ENCODE measurements around the gene RPAP2.
"Not testable (repeated sequence)": the region's sequence is repeated elsewhere in the genome, so short reads cannot be mapped to it uniquely, and the experiment has no call there.

RPAP2 gene

GRCh38 chr1:92377991-92378390 lies 79.1 kb downstream of the RPAP2 start:
- not testable (repeated sequence) for DNase-seq

DNA sequence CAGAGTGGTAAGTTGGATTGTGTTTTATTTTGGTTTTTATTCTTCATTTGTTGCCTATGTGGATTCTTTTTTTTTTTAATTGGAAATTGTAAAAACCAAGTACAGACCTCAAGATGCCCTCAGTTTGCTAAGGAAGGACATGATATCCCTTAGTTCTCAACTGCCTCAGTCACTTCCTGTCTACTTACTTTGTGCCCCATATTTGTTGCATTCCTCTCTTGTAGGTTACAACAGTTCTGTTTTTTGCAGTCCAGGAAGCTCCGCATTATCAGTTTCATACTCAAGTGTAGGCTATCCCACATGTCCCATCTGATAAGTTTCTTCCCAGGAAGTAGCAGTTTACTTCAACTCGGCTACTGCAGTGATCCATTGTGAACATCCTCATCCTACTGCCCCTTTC lies 82.0 kb downstream of the RPAP2 start:
- DNase-seq = no peak

DNA sequence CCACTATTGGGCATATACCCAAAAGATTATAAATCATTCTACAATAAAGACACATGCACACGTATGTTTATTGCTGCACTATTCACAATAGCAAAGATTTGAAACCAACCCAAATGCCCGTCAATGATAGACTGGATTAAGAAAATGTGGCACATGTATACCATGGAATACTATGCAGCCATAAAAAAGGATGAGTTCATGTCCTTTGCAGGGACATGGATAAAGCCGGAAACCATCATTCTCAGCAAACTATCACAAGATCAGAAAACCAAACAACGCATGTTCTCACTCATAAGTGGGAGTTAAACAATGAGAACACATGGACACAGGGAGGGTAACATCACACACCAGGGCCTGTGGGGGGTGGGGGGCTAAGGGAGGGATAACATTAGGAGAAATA lies 95.1 kb downstream of the RPAP2 start:
- not testable (repeated sequence) for DNase-seq

DNA sequence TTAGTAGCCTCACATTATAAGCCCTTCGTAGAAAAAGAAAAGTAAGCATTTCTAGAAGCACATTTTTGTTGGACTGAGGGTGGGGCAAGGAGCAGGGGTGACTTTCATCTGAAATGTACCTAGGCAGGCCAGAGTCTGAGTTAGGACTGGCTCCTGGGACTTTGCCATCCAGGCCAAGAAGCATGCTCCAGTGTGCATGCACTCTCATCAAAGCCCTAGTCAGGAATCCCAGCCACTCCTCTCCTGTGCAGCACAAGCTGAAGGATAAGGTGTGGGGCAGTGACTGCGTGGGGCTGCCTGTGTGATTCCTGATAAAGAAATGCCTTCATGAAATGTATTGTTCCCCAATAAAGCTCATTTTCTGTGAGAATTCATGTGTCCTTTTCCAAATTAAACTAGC lies 99.7 kb downstream of the RPAP2 start:
- DNase-seq = no peak

DNA sequence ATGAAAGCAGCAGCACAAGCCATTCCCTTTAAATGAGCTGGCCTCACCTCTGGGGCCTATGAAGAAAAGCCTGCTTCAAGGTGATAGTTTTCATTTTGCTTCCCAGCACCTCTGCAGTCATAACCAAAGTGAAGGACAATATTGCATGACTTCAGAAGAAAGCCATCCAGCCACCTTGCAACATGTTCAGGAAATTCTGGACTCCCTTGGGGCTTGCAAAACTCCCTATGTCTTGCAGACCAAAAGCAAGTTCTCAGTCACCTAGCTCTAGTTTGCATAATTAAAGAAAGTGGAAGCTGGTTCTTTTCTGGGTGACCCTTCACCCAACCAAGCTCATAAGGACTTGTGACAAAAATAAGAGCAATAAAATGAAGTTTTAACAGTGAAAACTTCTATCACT lies 100.2 kb downstream of the RPAP2 start:
- DNase-seq = no peak

DNA sequence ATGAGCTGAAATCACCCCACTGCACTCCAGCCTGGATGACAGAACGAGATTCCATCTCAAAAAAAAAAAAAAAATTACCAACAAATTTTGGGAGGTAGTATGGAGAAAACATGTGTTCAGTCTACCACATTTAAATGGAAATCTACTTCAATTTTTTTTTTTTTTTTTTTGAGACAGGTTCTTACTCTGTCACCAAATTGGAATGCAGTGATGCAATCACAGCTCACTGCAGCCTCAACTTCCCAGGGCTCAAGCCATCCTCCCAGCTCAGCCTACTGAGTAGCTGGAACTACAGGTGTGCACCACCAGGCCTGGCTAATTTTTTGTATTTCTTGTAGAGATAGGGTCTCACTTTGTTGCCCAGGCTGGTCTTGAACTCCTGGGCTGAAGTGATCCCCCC lies 105.8 kb downstream of the RPAP2 start:
- DNase-seq = no peak

DNA sequence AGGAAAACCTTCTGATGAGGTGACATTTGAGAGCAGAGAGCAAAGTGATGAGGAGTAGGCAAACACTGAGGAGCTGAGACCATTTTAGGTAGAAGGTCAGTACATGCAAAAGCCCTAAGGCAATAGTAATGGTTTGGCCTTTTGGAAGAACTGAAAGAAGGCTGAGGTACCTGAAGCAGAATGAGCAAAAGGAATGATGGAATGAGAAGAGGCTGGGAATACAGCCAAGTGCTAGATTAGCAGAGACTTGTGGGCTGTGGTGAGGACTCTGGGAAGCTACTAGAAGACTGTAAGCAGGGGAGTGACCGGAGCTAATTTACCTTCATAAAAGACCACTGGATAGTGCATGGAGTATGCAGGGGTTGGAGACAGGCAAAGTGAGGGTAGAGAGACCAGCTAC lies 110.0 kb downstream of the RPAP2 start:
- DNase-seq = no peak

DNA sequence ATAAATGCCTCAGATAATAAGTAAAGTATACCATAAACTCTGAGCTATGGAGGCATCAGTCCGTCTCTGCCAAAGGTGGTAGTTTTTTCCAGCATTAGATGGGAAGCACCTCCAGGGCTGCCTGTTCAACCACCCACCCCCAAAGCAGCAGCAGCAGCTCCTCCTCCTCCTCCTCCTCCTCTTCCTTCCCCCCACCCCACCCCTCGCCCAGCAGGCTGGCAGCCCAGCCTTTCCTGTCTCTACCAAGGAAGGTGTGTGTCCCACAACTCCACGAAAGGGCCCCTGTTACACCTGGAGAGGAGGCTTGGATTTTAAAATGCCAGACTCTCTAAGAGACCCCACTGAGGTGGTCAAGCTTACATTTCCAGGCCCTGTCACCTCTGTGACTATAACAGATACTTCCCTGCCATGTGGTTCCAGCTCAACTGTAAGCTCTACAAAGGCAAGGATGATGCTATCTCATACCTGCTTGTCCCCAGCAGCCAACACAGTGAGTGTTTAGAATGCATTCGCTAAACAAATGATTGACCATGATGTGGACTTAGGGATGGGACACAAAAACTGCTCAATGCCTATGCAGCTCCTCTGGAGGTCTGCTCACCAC lies 111.2 kb downstream of the RPAP2 start:
- DNase-seq = no peak

DNA sequence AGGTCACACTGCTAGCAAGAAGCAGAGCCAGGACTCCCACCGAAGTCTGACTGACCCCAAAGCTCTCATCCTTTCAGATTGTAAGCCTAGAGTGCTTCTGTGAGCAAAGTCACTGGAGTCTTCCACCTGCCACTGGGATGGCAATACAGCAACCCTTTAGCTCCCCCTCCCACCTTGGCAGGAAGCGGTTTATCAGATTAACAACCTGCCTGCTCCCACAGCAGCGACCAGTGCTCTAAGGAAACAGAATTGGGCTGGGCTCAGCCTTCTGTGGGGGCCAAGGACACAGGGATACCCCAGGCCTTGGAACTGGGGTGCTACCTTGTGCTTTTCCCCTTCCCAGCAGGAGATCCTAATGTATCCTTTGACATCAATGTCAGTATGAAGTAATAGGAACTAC lies 111.8 kb downstream of the RPAP2 start:
- DNase-seq = no peak

- peak; percentile 12 for DNase-seq
These were observed 112.7 kb downstream of the RPAP2 start for GRCh38 chr1:92411511-92411910.

DNA sequence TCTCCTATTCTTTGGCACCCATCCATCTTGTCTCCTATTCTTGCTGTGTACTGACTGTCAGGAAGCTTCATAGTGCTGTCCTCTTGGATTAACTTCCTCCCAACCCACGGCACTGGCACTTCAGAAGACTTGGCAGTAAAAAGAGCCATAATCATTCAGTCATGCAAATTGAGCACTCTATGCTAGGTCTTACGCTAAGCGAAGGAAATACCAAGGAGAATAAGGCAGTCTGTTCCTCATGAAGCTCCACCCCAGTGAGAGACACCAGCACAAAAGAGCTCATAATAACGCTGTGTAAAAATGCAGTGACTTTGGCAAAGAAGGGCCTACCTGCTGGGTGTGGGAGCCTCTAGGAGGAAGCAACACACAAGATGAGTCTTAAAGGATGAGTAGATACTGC lies 120.8 kb downstream of the RPAP2 start:
- DNase-seq = no peak

GRCh38 chr1:92424381-92424780 lies 125.5 kb downstream of the RPAP2 start:
- DNase-seq = no peak

GRCh38 chr1:92425617-92426016 lies 126.8 kb downstream of the RPAP2 start:
- DNase-seq = no peak

DNA sequence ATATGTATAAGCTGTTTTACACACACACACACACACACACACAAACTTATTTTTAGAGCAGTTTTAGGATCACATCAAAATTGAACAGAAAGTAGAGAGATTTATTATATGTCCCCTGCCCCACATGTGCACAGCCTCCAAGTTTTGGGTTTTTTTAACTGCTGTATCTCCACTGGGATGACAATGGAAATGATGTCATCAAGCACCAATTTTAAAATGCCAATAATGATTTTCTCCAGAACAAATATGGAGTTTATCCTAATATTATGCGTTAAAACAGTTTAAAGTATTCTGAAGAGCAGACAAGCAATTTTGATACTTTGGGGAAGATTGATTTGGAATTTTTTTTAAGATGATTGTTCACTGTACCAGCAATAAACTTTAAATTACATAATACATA lies 131.2 kb downstream of the RPAP2 start:
- DNase-seq = no peak

- not testable (repeated sequence) for DNase-seq
These were observed 135.7 kb downstream of the RPAP2 start for GRCh38 chr1:92434572-92434971.

- no peak for DNase-seq
These were observed 140.4 kb downstream of the RPAP2 start for GRCh38 chr1:92439291-92439690.

DNA sequence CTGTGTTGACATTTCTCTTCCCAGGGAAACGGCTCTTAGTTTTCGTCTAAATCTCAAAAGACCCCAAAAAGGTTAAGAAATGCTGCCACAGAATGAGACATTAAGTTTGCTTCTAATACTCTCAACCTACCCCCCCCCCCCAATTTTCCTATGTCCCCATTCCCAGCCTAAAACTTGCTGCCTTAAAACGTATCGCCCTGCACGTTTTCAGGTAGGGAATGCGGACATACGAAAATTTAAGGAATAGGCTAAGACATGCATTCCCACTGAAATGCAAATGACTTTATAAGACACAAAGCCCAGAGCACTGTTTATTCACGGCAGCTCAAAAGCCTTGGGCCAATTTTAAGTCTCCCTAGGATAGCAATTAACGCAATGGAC lies 142.4 kb downstream of the RPAP2 start:
- DNase-seq = no peak

GRCh38 chr1:92441697-92442342 lies 143.0 kb downstream of the RPAP2 start:
- peak; percentile 80 for DNase-seq

DNA sequence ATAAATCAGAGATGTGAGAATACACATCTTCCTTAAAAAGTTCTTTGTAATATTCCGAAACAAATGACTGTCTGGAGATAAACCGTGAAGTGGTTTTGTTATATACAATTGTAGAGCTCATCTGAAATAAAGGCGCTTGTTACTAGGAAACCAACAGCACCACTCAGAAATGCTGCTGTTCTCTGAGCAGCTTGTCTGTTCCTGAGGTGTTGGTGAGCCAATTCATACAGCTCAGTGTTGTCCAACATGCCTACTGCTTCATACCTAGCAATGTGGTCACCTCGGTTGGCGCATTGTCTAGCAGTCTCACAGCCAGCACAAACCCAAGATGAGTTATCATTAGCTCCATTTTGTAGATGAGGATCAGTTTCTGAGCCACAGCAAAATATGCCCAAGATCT lies 143.5 kb downstream of the RPAP2 start:
- DNase-seq = no peak

DNA sequence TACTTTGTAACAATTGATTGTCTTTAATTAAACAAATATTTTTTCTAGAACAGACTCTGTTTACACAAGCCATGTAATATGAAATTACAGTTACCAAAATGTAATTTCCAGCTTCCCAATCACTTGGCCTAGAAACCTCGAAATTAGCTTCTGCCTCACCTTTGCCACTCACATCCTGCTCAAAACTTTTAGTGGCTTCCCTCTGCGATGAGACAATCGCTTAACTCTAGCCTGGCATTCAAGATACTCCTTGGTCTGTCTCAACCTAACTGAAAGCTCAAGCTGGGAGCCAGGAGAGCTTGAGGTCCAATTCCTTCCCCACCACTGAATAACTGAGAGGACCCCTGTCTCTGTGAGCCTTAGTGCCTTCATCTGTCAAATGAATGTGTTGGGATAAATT lies 145.0 kb downstream of the RPAP2 start:
- DNase-seq = no peak

GRCh38 chr1:92444351-92444750 lies 145.5 kb downstream of the RPAP2 start:
- no peak for DNase-seq

- DNase-seq = no peak
These were observed 147.0 kb downstream of the RPAP2 start for GRCh38 chr1:92445865-92446264.

GRCh38 chr1:92446546-92446945 lies 147.7 kb downstream of the RPAP2 start:
- no peak for DNase-seq

- DNase-seq = no peak
These were observed 148.3 kb downstream of the RPAP2 start for GRCh38 chr1:92447033-92447681.

DNA sequence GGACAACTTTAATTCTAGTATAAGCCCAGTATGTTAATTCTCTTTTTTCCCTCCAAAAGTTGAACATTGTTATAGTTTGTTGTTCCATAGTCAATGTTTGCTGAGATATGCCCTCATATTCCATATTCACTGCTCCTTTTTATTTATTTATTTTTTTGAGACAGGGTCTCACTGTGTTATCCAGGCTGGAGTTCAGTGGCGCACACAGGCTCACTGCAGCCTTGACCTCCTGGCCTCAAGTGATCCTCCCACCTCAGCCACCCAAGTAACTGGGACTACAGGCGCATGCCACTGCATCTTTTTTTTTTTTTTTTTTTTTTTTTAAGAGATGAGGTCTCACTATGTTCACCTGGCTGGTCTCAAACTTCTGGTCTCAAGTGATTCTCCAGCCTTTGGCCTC lies 149.1 kb downstream of the RPAP2 start:
- no peak for DNase-seq

All from NCI-H1436 (cell line).